SHP77 (cell line): ENCODE measurements around the gene DMP1.
A peak's percentile ranks its signal among the peaks of the same experiment; 100 is the strongest.

Experiments
- DNase-seq, 2 experiments: peaks; one replicate each; lab custom pipeline; 2025; lab: John Stamatoyannopoulos, UW

DMP1 gene, protein sequence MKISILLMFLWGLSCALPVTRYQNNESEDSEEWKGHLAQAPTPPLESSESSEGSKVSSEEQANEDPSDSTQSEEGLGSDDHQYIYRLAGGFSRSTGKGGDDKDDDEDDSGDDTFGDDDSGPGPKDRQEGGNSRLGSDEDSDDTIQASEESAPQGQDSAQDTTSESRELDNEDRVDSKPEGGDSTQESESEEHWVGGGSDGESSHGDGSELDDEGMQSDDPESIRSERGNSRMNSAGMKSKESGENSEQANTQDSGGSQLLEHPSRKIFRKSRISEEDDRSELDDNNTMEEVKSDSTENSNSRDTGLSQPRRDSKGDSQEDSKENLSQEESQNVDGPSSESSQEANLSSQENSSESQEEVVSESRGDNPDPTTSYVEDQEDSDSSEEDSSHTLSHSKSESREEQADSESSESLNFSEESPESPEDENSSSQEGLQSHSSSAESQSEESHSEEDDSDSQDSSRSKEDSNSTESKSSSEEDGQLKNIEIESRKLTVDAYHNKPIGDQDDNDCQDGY

DNA sequence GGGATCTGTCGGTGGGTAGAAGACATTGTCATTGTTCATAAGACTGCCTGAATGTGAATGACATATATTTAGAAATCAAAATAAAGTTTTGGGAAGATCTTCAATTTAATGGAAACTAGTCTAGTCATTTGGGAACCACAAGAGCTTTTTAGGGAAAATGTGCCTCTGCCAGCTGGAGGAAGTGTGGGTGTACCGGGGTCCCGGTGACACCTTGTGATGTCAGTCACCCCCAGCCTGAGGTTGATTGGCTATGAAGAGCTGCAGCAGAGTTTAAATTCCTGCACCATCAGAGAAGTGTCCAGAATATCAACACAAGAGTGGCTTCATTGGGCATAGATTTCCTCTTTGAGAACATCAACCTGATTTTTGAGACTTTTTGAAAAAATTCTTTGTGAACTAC is at the start of gene DMP1:
Gene DMP1, plus strand, starts transcription at position 301 of the 400 bp plus-strand sequence. CDS start 6,213 bp downstream, outside the sequence.
- no peak for DNase-seq

DNA sequence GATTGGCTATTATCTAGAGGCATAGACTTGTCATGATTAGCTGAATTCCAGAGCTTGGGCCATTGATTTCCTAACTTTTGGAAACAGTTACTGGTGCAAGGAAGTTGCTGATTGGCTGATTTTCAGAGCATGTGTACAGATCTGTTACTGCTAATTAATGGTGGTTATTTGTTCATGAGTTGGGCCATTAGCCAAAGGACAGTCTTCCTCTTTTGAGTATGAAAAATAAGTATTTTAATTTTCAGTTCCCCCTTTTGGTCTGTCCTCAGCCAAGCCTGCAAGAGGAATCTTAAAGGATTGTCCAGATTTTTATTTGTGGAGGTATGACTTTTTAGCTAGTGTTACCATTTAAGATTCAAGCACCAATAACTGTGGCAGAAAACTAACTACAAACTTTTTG is 48.7 kb upstream of the DMP1 start:
- DNase-seq = no peak

DNA sequence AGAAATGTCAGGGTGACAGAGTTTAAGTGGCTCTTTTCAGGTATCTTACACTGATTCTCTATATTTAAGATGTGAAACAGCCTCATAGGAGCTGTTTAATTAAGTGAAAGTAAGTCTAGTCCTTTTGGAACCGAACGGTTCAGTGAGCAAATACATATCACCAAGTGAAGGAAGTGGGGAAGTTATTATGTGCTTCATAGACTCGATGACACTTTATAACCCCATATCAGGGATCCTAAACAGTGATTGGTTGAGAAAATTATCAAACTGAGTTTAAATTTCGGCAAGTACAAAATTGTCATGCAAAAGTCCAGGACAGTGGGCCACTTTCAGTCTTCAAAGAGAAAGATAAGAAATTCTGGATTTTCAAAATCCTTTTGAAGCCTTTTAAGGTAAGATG is 41.9 kb upstream of the DMP1 start, which contains the start of gene DSPP:
Gene DSPP, plus strand, starts transcription at position 301 of the 400 bp plus-strand sequence. CDS start 2,380 bp downstream, outside the sequence.
- no peak for DNase-seq

DNA sequence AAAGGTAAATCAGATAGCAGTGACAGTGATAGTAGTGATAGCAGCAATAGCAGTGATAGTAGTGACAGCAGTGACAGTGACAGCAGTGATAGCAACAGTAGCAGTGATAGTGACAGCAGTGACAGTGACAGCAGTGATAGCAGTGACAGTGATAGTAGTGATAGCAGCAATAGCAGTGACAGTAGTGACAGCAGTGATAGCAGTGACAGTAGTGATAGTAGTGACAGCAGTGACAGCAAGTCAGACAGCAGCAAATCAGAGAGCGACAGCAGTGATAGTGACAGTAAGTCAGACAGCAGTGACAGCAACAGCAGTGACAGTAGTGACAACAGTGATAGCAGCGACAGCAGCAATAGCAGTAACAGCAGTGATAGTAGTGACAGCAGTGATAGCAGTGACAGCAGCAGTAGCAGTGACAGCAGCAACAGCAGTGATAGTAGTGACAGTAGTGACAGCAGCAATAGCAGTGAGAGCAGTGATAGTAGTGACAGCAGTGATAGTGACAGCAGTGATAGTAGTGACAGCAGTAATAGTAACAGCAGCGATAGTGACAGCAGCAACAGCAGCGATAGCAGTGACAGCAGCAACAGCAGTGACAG is 35.7 kb upstream of the DMP1 start:
- no peak for DNase-seq

DNA sequence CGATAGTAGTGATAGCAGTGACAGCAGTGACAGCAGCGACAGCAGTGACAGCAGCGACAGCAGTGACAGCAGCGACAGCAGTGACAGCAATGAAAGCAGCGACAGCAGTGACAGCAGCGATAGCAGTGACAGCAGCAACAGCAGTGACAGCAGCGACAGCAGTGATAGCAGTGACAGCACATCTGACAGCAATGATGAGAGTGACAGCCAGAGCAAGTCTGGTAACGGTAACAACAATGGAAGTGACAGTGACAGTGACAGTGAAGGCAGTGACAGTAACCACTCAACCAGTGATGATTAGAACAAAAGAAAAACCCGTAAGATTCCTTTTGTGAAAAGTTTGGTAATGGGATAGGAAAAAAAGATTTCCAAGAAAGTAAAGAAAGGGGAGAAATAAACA is 33.8 kb upstream of the DMP1 start:
- DNase-seq = no peak

DNA sequence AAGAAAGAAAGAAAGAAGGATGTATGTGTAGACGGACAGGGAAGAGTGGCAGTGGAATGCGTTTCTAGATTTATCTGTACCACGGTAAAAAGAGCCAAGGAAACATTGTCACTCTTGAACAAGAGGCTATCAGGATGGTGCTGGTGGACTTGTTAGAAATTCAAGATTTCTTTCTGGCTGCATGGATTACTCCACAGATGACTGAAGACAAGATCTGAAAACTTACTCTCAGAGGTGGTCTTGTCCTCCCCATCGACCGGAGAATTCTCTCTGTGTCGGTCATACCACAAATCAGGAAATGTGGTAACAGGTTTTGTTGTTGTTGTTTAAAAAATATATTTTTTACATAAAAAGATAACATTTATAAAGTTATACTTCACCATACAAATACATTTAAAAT is 30.0 kb upstream of the DMP1 start:
- DNase-seq = no peak

DNA sequence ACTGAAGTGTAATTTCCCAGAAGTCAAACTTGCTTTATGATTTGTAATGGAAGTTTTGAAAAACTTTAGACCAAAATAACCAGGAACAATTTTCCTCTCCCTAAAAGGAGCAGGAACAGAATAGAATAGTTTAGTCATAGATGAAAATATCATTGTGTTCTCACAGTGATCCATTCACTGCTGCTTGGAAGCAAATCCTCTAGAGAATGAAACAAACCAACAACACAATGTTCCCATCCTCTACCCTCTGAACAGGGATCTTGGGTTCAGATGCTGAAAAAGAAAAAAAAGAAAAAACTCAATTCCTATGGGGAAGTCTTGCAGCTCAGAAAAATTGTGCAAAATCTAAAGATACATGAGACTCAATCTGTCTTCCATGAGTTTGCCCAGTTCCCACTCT is 29.6 kb upstream of the DMP1 start:
- DNase-seq = no peak

DNA sequence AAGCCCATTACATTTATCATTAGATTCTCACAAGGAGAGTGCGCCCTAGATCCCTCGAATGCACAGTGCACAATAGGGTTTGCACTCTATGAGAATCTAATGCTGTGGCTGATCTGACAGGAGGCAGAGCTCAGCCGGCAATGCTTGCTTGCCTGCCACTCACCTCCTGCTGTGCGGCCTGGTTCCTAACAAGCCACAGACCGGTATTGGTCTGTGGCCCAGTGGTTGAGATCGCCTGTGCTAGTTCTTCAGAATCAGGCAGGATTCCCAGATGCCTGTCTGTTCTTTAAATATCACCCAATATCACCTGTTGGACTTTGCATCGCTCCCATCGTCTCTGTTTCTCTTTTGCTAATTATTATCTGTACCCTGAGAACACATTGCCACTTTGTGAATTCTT is 27.8 kb upstream of the DMP1 start:
- DNase-seq = no peak

DNA sequence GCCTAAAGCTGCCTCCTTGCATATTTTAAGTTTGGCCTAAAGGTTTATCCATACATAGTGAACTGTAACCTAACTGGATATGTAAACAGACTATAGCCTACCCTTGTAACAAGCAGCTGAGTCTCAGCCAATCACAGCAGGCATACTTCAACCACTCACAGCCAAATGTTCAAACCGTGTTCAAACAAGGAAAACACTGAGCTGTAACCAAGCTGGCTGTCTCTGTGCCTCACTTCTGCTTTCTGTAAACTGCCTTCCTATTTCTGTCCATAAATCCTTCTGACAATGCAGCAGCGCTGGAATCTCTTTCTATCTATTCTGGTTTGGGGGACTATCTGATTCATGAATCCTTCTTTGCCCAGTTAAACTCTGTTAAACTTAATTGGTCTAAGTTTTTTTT is 25.4 kb upstream of the DMP1 start:
- peak in 1 of 2 experiments; percentile 4 for DNase-seq

DNA sequence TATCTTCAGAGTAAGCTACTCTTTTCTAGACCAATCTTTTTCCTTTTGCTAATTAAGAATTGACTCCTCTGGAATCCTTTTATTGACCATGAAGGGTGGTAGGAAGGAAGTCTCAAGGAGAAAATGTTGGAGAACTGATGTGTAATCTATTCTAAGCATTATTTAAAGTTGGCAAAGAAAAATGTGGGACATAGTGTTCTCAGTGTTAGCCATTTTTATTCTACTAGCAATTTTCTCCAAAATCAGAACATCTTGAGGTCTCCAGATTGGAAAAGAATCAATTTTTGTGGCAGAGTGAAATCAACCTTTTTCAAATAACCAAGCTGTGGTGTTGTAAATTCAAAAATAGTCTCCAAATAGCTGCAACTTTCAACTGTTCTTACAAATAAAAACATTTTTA is 18.4 kb upstream of the DMP1 start:
- no peak for DNase-seq

DNA sequence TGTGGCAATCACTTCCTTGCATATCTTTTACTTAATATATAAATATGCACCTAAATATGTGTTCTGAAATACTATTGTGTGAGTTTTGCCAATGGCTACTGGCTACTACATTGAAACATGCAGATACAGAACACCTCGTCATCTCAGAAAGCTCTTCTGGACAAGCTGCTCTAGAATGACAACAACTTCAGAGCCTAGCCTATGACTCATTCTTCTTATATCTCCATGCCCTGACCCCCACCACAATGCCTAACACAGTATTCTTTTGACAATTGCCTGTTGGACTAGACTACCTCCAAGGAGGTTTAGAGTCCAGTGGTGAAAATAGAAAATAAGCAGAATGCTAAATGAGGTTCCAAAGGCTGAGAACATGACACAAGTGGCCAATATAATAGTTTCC is 17.6 kb upstream of the DMP1 start:
- DNase-seq = peak in 1 of 2 experiments; percentile 2

DNA sequence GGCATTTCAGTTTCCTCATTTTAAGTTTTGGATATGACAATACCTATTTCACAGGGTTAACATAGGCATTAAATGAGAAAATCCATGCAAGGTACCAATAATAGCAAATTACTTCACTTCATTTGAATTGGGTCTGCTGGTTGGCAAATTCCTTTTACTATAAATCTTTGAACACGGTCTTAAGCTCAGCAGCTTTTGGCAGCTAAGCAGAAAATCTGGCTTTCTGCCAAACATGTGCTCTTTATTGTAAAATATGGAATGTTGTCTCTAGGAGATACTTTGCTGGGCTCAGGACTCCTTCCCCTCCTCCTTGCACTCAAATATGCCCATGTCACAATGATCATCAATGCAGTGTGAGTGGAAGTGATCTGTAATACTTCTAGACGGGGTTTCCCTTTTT is 16.8 kb upstream of the DMP1 start:
- DNase-seq = peak; percentile 9 to 10

DNA sequence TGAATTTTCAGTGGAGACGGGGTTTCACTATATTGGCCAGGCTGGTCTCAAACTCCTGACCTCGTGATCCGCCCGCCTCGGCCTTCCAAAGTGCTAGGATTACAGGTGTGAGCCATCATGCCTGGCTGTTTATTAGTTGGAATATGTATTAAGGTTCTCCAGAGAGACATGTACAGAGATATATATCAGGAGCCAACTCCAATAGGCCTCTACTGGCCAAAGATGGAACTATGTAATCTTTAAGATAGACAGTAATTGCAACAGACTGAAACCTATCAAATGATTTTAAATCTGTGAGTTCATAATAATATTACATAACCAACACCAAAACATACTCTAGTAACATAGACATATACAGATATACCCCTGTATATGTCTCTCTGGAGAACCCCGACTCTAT is 5.8 kb upstream of the DMP1 start:
- DNase-seq = no peak

DNA sequence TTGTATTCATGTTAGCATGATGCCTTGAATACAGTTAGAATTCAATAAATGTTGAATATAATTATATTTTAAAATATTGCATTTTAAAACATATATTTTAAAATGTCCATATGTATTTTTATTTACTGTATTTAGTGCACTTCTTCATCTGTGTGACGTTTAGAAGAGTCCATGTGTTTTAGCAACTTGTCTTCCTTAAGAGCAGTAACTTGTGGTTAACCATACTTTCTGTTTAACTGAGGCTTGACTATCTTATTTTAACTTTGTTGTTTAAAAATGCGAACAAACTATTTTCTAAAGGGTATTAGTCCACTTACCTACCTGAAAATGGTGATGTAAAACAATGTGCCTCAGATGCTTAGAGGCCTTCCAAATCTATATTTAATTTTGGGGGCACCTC is 858 bp downstream of the DMP1 start:
- DNase-seq = no peak

DNA sequence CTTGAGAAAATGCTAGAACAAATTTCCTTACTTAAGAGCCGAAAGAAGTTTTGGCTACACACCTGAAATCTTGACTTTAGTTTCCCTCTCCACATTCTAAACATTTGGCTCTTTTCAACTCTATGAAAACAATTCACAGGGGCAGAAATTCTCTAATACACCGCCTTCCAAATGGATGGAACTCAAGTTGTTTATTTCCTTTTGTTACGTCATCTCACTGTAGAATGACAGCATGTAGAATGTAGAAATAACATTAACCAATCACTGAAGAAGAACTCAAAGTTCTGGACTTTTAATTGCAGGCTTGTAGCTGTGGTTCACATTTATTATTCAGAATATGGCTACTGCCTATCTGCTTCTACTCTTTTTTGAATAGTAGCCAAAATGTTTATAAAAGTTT is 1.9 kb downstream of the DMP1 start:
- DNase-seq = no peak

DNA sequence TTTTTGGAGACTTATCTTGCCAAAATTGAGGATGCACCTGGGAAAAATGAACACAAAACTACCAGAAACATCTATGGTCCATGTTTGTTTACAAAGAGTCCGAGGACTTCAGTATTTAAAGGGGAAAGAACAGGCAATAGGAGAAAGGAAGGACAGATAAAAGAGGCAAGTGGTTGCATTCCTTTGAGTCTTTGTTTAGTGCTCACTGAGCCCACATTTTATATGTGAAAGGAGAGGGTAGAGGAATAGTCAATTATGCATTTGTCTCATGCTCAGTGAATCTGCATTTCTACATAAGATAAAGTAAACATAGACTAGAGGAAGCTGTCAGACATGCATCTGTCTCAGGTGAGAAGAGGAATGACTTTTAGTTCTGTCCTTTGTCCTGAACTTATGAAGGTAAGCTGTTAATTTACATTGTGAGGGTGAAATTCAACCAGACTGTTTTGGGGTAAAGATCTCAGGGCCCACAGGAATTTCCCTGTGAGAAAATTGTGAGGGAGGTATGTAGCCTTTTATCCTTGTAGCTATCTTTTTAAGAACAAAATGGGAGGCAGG is 4.5 kb downstream of the DMP1 start:
- DNase-seq = no peak

DNA sequence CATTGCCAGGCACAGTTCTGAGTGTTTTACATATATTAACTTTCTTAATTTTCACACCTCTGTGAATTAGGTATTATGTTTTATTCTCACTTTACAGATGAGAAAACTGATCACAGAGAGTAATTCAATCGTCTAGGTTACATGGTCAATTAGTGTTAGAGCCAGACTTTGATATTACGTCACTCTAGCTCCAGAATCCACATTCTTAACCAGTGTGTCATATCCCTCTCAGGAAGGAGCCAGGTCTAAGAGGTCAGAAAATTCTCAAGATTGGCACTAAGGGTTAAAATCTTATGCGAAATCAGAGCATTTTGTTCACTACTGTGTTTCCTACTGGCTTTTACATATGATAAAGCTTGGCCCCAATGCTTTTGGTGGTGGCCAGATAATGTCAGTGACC is 7.4 kb downstream of the DMP1 start:
- DNase-seq = no peak

DNA sequence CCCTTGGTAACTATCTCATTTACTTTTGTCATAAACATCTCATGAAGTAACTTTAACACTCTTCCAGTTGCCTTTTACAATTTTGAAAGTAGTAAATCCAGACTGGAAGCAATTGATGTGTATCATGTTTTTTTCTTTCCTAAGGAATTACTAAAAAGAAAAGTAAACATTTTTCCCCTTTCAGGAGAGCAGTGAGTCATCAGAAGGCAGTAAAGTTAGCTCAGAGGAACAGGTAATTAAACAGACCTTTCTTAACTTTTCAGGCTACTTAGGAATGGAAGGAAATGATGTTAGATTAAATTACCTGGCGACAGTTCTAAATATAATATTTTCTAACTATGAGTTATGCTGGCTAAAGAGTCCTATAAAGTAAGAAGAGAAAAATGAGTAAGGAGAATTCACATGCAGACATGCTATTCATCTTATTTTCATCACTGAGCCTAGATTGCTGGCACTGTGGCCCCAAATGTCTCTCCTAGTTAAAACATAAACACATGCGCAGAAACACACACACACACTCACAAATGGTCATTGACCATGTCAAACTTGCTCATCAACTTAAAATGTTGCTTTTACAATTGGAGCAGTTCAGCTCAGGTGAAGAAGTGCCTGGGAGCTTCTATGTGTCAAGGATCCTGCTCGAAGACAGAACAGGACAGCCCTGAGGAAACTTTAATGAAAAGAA is 9.3 kb downstream of the DMP1 start:
- no peak for DNase-seq

DNA sequence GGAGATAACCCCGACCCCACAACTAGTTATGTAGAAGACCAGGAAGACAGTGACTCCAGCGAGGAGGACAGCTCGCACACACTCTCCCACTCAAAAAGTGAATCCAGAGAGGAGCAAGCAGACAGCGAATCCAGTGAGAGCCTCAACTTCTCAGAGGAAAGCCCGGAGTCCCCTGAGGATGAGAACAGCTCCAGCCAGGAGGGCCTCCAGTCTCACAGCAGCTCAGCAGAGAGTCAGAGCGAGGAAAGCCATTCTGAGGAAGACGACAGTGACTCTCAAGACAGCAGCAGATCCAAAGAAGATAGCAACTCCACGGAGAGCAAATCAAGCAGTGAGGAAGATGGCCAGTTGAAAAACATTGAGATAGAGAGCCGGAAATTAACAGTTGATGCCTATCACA is 12.8 kb downstream of the DMP1 start:
- no peak for DNase-seq

DNA sequence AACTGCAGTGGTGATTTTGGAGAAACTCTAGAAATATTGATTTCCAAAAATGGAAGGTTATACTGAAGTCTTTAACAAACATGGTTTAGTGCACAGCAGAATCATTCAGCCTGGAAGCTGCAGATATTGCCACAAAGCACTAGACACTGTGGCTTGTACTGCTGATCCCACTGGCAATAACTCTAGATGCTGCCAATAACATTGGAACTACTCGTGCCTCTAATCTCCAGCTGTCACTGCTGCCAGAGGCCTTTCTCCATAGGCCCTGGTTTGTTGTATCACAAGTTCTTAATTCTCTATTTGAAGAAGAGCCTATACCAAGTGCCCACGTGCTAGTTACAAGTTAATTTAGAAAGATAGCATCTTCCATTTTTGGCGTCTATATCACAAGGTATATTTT is 19.3 kb downstream of the DMP1 start:
- no peak for DNase-seq

DNA sequence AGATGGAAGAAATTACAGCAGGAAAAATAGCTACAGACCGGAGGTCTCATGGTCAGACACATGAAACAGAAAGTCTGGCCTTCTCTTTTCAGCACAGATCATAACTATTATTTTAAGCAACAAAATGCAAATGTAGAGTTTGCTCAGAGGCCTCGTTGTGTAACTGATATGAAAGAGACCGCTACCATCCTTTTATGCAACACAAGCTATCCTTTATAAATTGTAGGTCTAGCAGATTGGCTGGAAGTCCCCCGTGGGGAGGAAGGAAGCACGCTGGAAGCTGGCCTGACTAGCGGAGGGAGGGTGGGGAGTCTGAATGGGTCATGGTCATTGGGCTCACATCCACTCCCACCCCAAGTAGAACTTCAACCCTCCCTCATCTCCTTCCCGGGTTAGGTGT is 27.7 kb downstream of the DMP1 start:
- no peak for DNase-seq

DNA sequence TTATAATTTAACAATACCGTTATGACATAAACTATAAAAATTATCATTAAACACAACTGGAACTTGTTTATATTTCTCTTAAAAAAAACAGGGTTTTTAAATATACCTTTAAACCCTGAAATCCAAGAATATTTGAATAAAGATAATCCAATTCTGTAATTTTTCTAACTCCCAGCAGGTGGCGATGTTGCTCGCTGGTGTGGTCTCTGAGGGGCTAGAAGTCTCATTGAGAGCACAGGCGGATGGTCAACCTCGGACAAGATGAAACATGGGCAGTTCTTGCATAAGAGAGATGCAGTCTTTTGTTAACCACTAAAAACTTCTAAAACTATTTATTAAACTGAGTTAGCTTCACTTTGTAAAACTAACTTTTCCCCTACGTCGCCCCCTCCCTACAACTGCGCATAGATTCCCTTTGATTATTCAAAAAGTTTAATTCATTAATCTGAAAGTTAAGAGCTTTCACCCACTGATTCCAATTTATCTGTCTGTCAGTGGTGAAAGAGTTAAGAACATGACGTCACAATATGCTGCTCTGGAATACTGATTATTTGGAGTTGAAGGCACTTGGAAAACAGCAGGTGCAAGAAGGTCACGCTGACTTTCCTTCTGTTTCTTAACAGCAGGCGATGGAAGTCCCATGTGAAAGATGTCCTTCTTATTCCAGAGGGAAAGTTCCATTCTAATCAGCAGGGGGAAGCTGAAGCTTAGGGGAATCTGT is 29.5 kb downstream of the DMP1 start:
- DNase-seq = peak; percentile 58 to 61
